HG02943 (cell line): Measurements from ENCODE around the gene PHIP.
A peak's percentile ranks its signal among the peaks of the same experiment; 100 is the strongest.

ENCODE experiments used
- ATAC-seq: cut with Tn5 transposase; IDR thresholded peaks from one replicate; pipeline ENCODE4 v1.9.1; 2021; ENCODE audit warnings: mild to moderate bottlenecking, low read depth, moderate library complexity; ENCODE audit not compliant: unreplicated experiment

PHIP gene

DNA sequence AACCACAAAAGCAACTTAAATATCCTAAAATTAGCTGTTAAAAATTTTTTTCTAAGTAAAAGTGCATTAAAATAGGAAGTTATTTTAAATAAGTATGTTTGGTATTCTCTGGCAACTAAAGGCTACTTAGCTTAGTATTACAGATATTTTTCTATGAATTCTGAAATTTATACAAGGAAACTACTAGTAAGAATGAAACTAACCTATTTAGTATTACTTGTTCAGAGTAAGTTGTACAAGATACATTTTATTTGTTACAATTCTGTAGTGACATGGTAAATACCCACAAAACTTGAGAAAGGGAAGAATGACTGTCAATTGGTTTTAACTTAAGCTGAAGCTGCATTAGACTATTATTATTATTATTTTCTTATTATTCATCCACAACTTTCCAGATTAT lies 6.5 kb downstream of the PHIP start:
- ATAC-seq, result no peak

DNA sequence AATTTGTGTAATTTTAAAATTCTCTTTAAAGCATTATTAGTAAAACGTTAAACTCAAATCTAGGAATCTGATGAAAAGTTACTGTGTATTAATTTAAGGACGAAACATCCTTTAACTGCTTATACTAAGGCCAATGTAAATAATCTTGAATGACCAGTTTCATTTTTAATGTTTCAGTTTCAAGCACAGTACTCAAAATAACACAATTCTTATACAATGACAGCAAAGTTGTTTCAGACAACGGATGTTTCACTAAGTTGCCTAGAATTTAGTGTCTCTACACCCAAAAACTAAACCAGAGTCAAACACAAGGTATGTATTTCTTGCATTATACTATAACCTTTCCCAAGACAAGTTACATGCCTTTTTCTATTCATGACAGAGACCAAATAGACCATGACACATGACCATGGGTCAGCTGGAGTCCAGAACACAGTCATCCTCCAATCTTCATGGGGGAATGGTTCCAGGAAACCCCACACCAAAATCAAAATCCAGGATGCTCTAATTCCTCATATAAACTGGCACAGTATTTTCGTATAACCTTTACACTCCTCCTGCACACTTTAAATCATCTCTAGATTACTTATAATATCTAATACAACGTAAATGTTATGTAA lies 7.7 kb downstream of the PHIP start:
- ATAC-seq, result no peak

DNA sequence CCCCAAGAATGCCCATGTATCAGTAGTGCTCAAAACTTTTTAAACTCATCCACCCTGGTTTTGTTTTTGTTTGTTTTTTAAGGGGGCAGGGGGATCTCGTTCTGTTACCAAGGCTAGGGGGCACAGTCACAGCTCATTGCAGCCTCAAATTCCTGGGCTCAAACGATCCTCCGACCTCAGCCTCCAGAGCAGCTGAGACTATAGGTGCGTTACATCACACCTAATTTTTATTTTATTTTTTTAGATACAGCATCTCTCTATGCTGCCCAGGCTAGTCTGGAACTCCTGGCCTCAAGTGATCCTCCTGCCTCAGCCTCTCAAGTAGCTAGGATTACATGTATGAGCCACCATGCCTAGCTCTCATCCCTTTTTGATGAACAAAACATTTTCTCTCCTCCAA lies 11.2 kb downstream of the PHIP start:
- no peak for ATAC-seq

DNA sequence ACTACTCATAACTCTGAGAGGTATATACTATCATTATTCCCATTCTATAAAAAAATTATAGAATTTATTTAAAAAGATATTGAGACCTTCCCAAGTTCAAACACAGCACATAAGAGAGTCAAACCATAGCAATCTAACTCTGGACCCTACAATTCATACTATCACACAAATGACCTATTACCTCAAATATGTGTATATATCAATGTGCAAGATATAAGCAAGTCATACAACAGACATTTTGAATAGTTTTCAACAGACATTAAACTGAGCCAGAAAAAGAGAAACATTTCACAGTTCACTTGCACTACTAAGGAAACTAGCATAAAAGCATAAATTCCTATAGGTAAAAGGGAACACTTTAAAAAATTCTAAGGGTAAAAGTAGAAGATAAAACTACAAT lies 11.7 kb downstream of the PHIP start:
- no peak for ATAC-seq

DNA sequence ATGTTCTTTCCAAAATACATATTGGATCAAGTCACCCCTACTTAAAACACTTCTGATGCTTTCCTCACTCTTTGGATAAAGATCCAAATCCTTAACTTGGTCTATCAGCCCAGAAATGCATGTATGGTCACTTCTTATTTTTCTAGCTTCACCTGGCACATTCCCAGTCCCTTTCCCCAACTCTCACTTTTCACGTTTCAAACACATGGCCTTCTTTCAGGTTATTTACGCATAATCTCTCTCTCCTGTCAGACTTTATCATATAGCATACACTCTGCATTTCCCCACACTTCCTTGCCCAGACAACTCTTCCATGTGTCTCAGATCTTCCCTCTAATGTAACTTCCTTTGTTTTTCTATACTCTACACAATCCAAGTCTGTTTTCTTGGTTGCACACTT lies 12.8 kb downstream of the PHIP start:
- no peak for ATAC-seq

DNA sequence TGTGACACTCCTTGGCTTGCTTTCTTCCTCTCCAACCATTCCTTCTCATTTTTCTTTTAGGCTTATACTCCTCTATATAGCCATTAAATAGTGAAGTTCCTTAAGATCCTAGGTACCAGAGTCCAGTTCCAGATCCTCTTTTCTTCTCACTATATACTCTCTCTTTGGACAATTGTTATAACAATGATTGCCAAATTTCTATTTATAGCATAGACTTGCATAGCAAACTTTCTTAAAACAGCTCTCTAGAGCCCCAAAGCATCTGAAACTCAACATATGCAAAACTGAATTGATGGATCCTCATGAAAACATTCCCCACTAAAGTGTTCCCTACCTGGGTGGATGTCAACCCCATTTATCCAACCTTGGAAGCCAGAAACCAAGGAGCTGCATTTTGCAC lies 13.4 kb downstream of the PHIP start:
- ATAC-seq, result no peak

DNA sequence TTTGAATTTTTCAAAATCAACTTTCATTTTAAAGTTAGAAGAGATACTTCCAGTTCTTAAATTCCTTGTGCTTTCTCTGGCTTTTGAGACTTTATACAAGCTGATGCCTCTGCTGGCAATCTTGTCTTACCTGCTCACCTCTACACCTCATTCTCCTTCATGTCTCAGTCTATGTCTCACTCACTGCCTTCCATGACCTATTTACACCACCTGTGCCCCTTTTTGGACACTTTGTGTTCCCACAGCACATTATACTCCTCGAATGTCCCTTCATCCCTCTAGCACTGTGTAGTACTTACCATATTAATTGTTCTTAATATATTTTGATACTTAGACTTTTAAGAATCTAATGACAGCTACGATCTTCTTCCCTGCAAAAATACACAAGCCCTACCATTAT lies 15.3 kb downstream of the PHIP start:
- ATAC-seq, result no peak

DNA sequence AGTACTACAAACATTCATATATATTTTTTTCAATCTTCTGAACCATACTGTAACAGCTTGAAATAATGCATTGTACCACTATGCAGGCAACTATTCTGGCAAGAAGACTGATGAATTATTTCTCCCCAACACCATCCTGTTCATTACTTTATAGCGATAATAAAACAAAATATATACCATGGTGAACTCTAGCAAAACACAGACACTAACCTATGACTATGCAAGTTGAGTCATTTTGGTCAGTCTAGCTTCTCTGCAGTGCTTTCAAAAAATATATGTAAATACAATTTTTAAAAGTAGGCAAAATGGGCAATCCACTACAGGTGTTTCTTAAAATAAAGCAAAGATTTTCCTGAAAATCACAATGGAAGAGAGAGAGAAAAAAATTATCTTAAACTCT lies 20.3 kb downstream of the PHIP start:
- no peak for ATAC-seq

DNA sequence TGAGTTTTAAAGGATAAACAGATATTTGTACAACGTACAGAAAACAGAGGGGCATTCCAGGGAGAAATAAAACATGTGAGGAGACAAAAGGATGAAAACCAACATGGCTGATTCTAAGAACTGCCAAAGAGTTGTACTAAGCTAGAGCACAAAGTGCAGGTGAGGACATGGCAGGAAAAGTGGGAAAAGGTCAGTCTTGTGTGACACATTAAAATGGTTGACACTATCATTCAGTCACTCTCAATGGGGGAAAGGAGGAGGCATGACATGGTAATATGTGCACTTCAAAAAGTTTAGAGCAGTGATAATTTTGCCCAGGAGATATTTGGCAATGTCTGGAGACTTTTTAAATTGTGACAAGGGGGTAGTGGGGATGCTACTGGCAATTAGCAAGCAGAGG lies 21.8 kb downstream of the PHIP start:
- no peak for ATAC-seq

DNA sequence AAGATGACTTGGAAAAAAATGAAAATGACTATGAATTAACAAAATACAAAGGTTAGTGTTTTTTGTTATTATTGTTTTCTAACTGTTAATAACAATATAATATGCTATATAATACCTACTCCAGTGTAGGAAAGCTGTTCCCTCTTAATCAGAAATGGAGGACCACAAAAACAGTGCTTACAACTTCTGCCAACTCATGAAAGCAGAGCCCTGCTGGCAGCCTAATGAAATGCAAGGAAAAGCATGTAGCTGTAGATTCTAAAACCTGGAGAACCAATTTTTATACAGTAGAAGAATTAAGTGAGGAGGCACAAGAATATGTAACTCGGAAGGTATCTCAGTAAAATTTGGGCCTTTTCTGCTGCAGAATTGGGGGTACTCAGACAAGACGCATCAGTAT lies 29.4 kb downstream of the PHIP start:
- no peak for ATAC-seq

DNA sequence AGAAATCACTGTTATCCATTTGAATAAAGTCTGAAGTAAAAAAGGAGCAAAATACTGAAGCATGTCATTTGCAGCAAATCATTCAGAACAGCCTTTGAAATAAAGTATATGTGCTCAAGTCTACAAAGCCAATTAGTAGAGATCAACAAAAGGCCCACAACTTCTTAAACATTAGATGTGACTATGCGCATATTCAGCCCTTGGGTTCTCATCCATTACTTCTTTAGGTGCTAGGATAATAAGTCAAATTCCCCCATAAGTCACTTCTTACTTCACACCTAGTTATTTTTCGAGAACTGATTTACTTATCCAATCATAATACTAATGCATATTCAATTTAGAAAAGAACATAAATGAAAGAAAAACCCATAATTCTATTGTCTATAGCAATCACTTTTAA lies 31.0 kb downstream of the PHIP start:
- no peak for ATAC-seq

DNA sequence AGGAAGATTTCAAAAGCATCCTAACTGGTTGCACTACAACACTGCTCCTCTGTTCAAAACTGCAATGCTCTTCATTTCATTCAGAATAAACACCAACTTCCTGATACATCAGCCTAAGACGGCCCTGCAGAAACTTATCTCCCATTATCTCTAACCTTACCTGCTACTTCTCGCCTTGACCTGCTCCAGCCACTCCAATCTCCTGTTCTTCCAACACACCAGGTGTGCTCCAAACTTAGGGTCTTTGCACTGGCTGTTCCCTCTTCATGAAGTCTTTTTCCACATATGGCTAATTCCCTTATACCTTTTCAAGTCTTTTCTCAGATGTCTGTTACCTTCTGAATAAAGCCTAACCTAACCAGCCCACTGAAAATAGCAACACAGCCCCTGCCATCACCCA lies 32.1 kb downstream of the PHIP start:
- ATAC-seq, result no peak

DNA sequence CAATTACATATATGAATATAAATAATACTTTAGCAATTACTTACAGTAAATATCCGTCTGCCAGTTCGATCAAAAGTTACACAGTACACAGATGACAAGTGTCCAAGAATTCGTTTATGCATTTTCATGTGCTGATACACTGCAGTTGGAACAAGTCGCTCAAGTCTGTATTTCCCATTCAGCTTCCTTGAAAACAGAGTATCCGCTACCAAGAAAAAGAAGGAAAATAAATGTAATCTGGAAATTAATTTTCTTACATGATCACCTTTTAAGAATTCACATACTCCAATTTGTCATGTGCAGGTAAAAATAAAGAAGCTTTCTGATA lies 35.3 kb downstream of the PHIP start:
- ATAC-seq, result no peak

DNA sequence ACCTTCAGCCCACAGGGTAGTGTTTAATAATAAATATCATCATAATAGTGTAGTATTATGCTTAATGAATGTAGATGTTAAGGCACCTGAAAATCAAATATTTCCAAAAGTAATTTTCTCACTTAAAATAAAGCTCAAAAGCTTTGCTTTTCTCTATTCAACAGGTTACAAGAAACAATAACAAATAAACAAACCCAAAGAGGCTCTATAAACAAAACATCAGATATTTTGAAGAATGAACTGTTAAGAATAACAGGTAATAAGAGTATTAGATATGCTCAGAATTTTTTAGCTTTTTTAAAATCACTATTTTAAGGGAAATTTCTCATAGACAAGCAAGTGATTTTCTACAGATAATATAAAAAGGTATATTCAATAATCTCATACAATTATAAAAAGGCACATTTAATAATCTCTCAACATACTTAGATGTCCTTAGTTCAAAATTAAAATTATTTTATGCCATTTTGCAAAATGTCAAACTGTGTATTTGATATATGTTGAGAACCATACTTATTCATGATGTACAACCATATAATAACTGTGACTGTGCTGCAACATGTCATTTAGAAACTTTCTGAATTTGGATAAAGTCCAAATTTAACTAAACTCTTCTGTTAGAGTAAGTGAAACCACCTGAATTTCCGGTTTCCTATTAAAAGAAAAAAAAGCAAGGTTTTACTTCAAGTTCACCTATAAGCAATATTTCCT lies 35.8 kb downstream of the PHIP start:
- ATAC-seq, result peak; percentile 62

DNA sequence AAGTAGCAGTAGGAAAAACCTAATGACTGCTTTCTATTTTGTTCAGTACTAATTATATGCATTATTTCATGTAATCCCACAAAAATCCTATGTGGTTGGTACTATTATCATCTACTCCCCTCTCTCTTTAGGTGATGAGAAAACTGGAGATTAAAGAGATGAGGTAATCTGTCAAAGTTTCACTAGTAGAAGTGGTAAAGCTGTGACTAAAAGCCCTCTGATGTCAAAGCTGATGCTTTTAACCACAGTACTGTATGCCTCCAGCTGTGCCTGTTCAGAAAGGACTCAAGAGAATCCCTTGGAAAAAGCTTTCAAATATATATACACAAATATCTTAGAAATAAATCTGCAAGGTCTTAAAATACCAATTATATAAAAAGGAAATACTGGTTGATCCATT lies 38.0 kb downstream of the PHIP start:
- peak; percentile 59 for ATAC-seq

DNA sequence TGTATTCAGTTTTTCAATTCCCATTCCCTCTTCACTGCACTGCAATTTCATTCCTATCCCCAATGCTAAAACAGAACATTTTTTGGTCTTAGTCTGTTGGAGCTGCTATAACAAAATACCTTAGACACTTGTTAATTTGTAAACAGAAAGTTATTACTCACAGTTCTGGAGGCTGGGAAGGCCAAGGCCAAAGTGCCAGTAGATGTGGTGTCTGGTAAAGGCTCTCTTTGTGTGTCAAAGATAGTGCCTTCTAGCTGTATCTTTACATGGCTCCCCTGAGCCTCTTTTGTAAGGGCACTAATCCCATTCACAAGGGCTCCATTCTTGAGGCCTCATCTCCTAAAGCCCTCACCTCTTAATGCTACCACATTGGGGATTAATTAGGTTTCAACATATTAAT lies 40.0 kb downstream of the PHIP start:
- no peak for ATAC-seq

DNA sequence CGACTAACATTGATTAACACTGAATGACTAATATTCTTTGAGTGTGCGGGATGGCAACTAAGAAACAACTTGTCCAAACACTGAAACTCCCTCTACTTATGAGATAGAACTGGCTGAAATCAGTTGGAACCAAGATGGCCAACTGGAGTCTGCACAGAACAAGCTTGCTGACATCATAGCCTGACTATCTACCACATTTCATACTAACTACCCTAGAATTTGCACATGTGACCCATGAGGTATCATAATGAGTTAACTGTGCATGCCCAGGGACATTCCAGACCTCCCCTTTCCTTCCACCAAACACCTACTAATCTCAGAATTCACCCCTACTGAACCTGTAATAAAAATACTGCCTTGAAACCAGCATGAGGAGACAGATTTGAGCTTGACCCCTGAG lies 43.2 kb downstream of the PHIP start:
- no peak for ATAC-seq

DNA sequence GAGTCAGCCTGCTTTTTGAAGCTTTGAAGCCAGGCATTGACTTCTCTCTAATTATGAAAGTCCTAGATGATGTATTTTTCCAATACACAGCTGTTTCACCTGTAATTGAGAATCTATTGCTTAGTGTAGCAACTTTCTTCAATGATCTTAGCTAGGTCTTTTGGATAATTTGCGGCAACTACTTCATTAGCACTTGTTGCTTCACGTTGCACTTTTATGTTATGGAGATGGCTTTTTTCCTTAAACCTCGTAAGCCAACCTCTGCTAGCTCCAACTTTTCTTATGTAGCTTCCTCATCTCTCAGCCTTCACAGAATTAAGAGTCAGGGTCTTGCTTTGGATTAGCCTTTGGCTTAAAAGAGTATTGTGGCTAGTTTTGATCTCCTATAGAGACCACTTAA lies 44.8 kb downstream of the PHIP start:
- ATAC-seq, result no peak

DNA sequence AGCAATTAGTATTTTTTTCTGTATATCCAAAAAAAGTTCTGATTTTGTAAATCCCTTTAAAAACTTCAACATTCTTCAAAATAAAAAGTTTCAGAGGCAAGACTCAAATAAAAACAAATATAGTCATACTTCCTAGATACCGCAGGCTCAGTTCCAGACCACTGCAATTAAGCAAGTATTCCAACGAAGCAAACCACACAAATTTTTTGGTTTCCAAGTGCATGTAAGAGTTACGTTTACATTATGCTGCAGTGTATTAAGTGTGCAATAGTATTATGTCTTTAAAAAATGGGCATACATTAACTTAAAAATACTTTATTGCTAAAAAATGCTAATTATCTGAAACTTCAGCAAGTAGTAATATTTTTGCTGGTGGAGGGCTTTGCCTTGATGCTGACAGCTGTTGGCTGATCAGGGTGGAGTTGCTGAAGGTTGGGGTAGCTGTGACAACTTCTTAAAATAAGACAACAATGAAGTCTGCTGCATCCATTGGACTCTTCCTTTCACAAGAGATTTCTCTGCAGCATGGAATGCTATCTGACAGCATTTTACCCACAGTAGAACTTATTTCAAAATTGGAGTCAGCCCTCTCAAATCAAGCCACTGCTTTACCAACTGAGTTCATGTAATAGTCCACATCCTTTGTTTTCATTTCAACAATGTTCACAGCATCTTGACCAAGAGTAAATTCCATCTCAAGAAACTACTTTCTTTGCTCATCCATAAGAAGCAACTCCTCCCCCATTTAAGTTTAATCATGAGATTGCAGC lies 46.0 kb downstream of the PHIP start:
- ATAC-seq, result no peak

DNA sequence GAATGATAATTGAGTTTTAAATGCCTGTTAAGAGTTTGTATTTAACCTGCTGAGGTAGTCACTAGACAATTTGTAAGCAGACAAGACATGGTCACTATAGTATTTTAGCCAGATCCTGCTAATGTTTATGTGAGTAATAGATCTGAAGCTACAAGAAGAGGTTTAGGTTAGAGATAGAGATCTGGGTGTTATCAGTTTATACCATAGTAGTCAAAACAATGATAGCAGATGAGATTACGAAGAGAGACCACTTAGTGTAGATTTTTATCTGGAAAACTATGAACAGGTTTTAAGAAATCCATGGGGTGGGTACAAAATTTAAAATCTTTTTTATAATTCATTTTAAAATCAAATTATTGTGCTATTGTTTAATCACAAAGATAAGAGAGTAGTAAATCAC lies 47.5 kb downstream of the PHIP start:
- ATAC-seq, result no peak

DNA sequence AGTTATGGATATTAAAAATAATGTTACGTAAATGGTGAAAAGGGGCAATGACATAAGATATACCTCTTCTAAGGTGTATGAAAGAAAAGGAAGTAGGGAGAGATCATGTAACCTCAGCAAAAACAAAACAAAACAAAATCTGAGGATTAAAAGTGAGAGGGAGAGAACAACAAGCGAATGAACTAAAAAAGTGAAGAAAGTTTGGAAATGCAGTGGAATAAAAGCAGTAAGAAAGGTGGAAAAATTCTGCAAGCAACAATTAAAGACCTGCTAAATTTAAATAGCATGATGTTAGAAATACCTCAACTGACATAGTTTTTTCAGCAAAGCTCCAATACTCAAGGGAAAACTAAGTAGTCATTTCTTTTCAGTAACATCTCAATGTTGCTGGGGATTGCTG lies 48.0 kb downstream of the PHIP start:
- ATAC-seq, result no peak
